Measurements from ENCODE around the gene PTPN22. TPM values are rescaled to one million over a fixed set of nuclear protein-coding genes. Genes with fewer than 3 reads are reported as not detected.

PTPN22 gene
- total and polyA plus RNA-seq, 5 donors from 2014 or later: 49.1 to 93.4 (median 58.5) TPM

DNA sequence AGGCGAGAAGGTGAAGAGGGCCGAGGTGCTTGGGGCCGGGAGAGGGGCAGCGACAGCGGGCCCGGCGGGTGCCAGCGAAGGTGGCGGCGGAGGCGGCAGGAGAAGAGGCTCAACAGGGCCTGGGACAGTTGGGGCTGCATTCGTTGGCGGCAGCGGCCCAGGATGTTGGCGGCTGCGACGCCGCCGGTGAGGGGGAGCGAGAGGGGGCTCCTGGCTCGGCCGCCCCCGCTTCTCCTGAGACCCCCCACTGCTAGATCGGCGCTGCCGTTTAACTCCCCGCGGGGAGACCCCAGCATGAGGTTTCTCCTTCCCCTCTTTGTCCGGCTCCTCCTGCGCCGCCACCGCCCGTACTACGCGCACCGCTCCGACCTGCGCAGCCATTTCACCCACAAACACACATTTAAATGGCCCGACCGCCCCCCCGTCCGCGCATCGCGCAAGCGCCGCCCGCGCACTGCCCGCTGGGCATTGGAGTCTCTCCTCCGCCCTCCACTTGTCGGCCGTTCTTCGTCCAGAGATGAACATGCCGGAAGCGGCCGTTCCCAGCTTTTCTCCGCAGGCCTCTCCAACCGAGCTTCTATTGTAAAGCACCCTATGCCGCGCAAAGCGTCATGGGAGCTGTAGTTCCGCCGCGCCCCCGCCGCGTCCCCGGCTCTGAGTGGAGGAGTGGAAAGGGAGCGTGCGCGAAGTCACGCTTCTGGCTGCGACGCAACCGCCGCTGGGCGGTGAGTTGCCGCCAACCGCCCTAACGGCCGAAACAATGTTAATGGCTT is 59.4 kb downstream of the PTPN22 start, which contains the start of gene RSBN1:
Gene RSBN1, minus strand, starts transcription at position 589 of the 773 bp plus-strand sequence. Its CDS starts 64 bp downstream, at position 525.
- Mint-ChIP-seq H3K27me3 (no peaks in the 10 kb centered on the region), H3K4me1 (peaks cover 16 to 45% (median 30%) of the 10 kb centered on the region in 4 donors), H3K36me3 (peaks cover 6% of the 10 kb centered on the region), H3K9me3 (peaks cover 0 to 2% (median 0%) of the 10 kb centered on the region in 7 donors), H3K4me3 (peak within 1 kb of the TSS; percentile 96 to 99 (median 98)), H3K27ac (peak within 1 kb of the TSS; percentile 95 to 100 (median 99))
- Histone ChIP-seq H3K27me3 (ENCODE audit: control insufficient read depth, insufficient read depth, low read length) (no peaks in the 10 kb centered on the region), H3K27ac (ENCODE audit: insufficient read depth, low read length, poor library complexity, severe bottlenecking) (peak within 1 kb of the TSS; percentile 95), H3K36me3 (ENCODE audit: control insufficient read depth, insufficient read depth, low read length) (peaks cover 11% of the 10 kb centered on the region), H3K9me3 (ENCODE audit: control insufficient read depth in 2 of 2, low read length in 2 of 2) (no peaks in the 10 kb centered on the region), H3K4me3 (ENCODE audit: low read depth, low read length) (peak within 1 kb of the TSS; percentile 95), H3K4me1 (ENCODE audit: control insufficient read depth, insufficient read depth, low read length, poor library complexity, severe bottlenecking) (peaks cover 40% of the 10 kb centered on the region)
- ATAC-seq (ENCODE audit: low read depth in 2 of 2) (peak; percentile 93 to 95), DNase-seq (peak; percentile 97 to 99 (median 98))

- Mint-ChIP-seq H3K27me3 (no peaks in the 10 kb centered on the region), H3K27ac (peak overlapping the region; percentile 95 to 100 (median 99)), H3K9me3 (peaks cover 0 to 3% (median 0%) of the 10 kb centered on the region in 7 donors), H3K36me3 (peaks cover 5% of the 10 kb centered on the region), H3K4me3 (peak overlapping the region; percentile 96 to 99 (median 98)), H3K4me1 (peaks cover 16 to 53% (median 35%) of the 10 kb centered on the region in 4 donors)
- no peaks in the 10 kb centered on the region for H3K27me3 ChIP-seq (ENCODE audit: control insufficient read depth, insufficient read depth, low read length)
- peak overlapping the region; percentile 95 for H3K27ac ChIP-seq (ENCODE audit: insufficient read depth, low read length, poor library complexity, severe bottlenecking)
- ATAC-seq (ENCODE audit: low read depth in 2 of 2) (peak in 1 of 2 donors; percentile 1), DNase-seq (peak in 2 of 3 donors; percentile 9 to 55)
- H3K4me1 ChIP-seq (ENCODE audit: control insufficient read depth, insufficient read depth, low read length, poor library complexity, severe bottlenecking): peaks cover 46% of the 10 kb centered on the region
- H3K36me3 ChIP-seq (ENCODE audit: control insufficient read depth, insufficient read depth, low read length): peaks cover 7% of the 10 kb centered on the region
- H3K4me3 ChIP-seq (ENCODE audit: low read depth, low read length): peak overlapping the region; percentile 95
- no peaks in the 10 kb centered on the region for H3K9me3 ChIP-seq (ENCODE audit: control insufficient read depth in 2 of 2, low read length in 2 of 2)
Measured at GRCh38 chr1:113811156-113811887, 60.2 kb downstream of the PTPN22 start.

GRCh38 chr1:113809670-113810602 is 61.6 kb downstream of the PTPN22 start:
- Mint-ChIP-seq H3K4me3 (peak overlapping the region; percentile 94 to 99 (median 97)), H3K9me3 (peaks cover 0 to 3% (median 0%) of the 10 kb centered on the region in 7 donors), H3K27me3 (no peaks in the 10 kb centered on the region), H3K27ac (peak overlapping the region in 2 of 3 donors; percentile 79 to 95), H3K36me3 (peaks cover 11% of the 10 kb centered on the region), H3K4me1 (peaks cover 24 to 67% (median 45%) of the 10 kb centered on the region in 4 donors)
- no peaks in the 10 kb centered on the region for H3K9me3 ChIP-seq (ENCODE audit: control insufficient read depth in 2 of 2, low read length in 2 of 2)
- ATAC-seq (ENCODE audit: low read depth in 2 of 2) (no peak), DNase-seq (no peak)
- peak overlapping the region; percentile 95 for H3K4me3 ChIP-seq (ENCODE audit: low read depth, low read length)
- H3K27ac ChIP-seq (ENCODE audit: insufficient read depth, low read length, poor library complexity, severe bottlenecking): peak overlapping the region; percentile 35
- H3K4me1 ChIP-seq (ENCODE audit: control insufficient read depth, insufficient read depth, low read length, poor library complexity, severe bottlenecking): peaks cover 53% of the 10 kb centered on the region
- H3K36me3 ChIP-seq (ENCODE audit: control insufficient read depth, insufficient read depth, low read length): peaks cover 7% of the 10 kb centered on the region
- no peaks in the 10 kb centered on the region for H3K27me3 ChIP-seq (ENCODE audit: control insufficient read depth, insufficient read depth, low read length)

- Histone ChIP-seq H3K9me3 (ENCODE audit: control insufficient read depth in 2 of 2, low read length in 2 of 2) (no peaks in the 10 kb centered on the region), H3K4me3 (ENCODE audit: low read depth, low read length) (peak overlapping the region; percentile 95), H3K36me3 (ENCODE audit: control insufficient read depth, insufficient read depth, low read length) (peaks cover 7% of the 10 kb centered on the region), H3K27ac (ENCODE audit: insufficient read depth, low read length, poor library complexity, severe bottlenecking) (peak overlapping the region; percentile 58), H3K4me1 (ENCODE audit: control insufficient read depth, insufficient read depth, low read length, poor library complexity, severe bottlenecking) (peaks cover 63% of the 10 kb centered on the region), H3K27me3 (ENCODE audit: control insufficient read depth, insufficient read depth, low read length) (no peaks in the 10 kb centered on the region)
- ATAC-seq (ENCODE audit: low read depth in 2 of 2) (no peak), DNase-seq (peak in 2 of 3 donors; percentile 4 to 28)
- no peaks in the 10 kb centered on the region for H3K27me3 Mint-ChIP-seq
- peaks cover 0 to 3% (median 0%) of the 10 kb centered on the region in 7 donors for H3K9me3 Mint-ChIP-seq
- H3K36me3 Mint-ChIP-seq: peaks cover 11% of the 10 kb centered on the region
- H3K27ac Mint-ChIP-seq: peak overlapping the region; percentile 33 to 75 (median 34)
- H3K4me3 Mint-ChIP-seq: peak overlapping the region; percentile 73 to 96 (median 86)
- H3K4me1 Mint-ChIP-seq: peaks cover 33 to 80% (median 54%) of the 10 kb centered on the region in 4 donors
Measured at GRCh38 chr1:113808450-113809195, 62.9 kb downstream of the PTPN22 start.

DNA sequence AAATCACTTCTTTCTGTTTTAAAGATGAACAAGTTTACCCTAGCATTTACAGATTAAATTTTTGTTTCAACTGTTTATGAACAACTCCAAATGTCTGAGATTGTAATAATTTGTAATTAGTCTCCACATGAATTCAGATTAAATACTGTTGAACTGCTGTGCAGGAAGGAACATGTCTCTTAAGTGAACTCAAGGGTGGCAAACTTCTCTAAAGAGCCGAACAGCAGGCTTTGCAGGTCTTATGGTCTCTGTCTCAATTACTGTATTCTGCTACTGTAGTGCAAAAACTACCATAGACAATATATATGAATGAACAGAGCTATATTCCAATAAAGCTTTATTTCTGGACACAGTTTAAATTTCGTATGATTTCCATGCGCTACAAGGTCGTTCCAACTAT is 65.9 kb downstream of the PTPN22 start:
- Mint-ChIP-seq H3K9me3 (peaks cover 0 to 1% (median 0%) of the 10 kb centered on the region in 7 donors), H3K36me3 (peaks cover 19% of the 10 kb centered on the region), H3K4me3 (peak overlapping the region; percentile 23 to 87 (median 38)), H3K4me1 (peaks cover 52 to 97% (median 73%) of the 10 kb centered on the region in 4 donors), H3K27me3 (no peaks in the 10 kb centered on the region), H3K27ac (no peak overlapping the region)
- DNase-seq: no peak
- no peaks in the 10 kb centered on the region for H3K9me3 ChIP-seq (ENCODE audit: control insufficient read depth in 2 of 2, low read length in 2 of 2)
- peaks cover 69% of the 10 kb centered on the region for H3K4me1 ChIP-seq (ENCODE audit: control insufficient read depth, insufficient read depth, low read length, poor library complexity, severe bottlenecking)
- no peak for ATAC-seq (ENCODE audit: low read depth in 2 of 2)
- no peak overlapping the region for H3K27ac ChIP-seq (ENCODE audit: insufficient read depth, low read length, poor library complexity, severe bottlenecking)
- H3K27me3 ChIP-seq (ENCODE audit: control insufficient read depth, insufficient read depth, low read length): no peaks in the 10 kb centered on the region
- no peak overlapping the region for H3K4me3 ChIP-seq (ENCODE audit: low read depth, low read length)
- H3K36me3 ChIP-seq (ENCODE audit: control insufficient read depth, insufficient read depth, low read length): peaks cover 7% of the 10 kb centered on the region

DNA sequence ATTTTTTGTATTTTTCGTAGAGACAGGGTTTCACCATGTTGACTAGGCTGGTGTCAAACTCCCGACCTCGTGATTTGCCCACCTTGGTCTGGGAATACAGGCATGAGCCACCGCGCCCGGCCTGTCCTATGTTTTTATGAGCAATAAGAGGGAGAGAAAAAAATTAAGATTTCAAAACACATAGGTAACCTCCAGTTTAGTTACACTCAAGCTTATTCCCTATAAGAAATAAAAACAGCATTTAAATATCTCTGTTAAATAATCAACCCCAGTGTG is 66.3 kb downstream of the PTPN22 start:
- H3K4me3 Mint-ChIP-seq: peak overlapping the region; percentile 6 to 63 (median 42)
- Histone ChIP-seq H3K27ac (ENCODE audit: insufficient read depth, low read length, poor library complexity, severe bottlenecking) (no peak overlapping the region), H3K9me3 (ENCODE audit: control insufficient read depth in 2 of 2, low read length in 2 of 2) (no peaks in the 10 kb centered on the region), H3K27me3 (ENCODE audit: control insufficient read depth, insufficient read depth, low read length) (no peaks in the 10 kb centered on the region), H3K4me1 (ENCODE audit: control insufficient read depth, insufficient read depth, low read length, poor library complexity, severe bottlenecking) (peaks cover 69% of the 10 kb centered on the region), H3K36me3 (ENCODE audit: control insufficient read depth, insufficient read depth, low read length) (peaks cover 7% of the 10 kb centered on the region), H3K4me3 (ENCODE audit: low read depth, low read length) (no peak overlapping the region)
- H3K4me1 Mint-ChIP-seq: peaks cover 52 to 98% (median 76%) of the 10 kb centered on the region in 4 donors
- H3K9me3 Mint-ChIP-seq: peaks cover 0 to 1% (median 0%) of the 10 kb centered on the region in 7 donors
- H3K27me3 Mint-ChIP-seq: no peaks in the 10 kb centered on the region
- ATAC-seq (ENCODE audit: low read depth in 2 of 2) (no peak), DNase-seq (no peak)
- peaks cover 19% of the 10 kb centered on the region for H3K36me3 Mint-ChIP-seq
- no peak overlapping the region for H3K27ac Mint-ChIP-seq
